DLD1 (cell line): ENCODE data around the gene MAP2K7.
"Not testable (repeated sequence)": the region's sequence is repeated elsewhere in the genome, so short reads cannot be mapped to it uniquely, and the experiment has no call there.

ENCODE experiments used
- in situ Hi-C: cut with HindIII; loops from 2 replicates; pipeline ENCODE4 v1.10.0; 2017; ENCODE audit warnings: low sequenced_read_pairs

Gene MAP2K7

DNA sequence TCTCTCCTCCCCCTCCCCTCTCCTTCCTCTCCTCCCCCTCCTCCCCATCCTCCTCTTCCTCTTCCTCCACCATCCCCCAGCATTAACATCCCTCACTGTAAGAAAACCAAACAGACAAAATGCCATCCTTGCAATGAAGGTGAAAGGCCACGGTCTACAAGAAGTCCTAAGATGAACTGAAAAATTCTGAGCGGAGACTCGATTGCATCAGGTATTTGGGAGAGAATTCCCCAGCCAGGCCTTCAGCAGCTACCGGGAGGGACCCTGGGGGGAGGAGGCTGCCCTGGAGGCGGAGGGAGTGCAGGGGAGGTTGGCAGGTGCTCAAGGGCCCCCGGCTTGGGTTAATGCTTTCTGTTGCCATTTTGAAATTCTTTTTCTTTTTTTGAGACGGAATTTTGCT is 49.9 kb downstream of the MAP2K7 start:
- in situ Hi-C loops = no loop called here

- in situ Hi-C loops = no loop called here
Observed at GRCh38 chr19:7955696-7956095, 52.0 kb downstream of the MAP2K7 start.

- in situ Hi-C loops = no loop called here
Observed at GRCh38 chr19:7959211-7959610, 55.5 kb downstream of the MAP2K7 start.

DNA sequence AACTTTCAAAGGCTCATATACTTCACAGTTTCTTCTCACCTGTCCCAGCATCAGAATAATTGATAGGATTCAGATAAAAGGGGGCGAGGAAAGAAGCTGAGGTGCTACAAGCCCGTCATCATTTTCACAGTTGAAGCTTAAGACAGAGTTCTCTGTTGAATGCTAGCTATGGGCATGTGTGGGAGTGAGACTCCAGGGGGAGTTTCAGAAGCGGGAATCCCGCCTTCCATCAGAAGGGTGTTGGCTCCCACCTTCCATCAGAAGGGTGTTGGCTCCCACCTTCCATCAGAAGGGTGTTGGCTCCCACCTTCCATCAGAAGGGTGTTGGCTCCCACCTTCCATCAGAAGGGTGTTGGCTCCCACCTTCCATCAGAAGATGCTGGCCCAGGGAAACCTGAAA is 57.4 kb downstream of the MAP2K7 start:
- in situ Hi-C loops = not testable (repeated sequence)

DNA sequence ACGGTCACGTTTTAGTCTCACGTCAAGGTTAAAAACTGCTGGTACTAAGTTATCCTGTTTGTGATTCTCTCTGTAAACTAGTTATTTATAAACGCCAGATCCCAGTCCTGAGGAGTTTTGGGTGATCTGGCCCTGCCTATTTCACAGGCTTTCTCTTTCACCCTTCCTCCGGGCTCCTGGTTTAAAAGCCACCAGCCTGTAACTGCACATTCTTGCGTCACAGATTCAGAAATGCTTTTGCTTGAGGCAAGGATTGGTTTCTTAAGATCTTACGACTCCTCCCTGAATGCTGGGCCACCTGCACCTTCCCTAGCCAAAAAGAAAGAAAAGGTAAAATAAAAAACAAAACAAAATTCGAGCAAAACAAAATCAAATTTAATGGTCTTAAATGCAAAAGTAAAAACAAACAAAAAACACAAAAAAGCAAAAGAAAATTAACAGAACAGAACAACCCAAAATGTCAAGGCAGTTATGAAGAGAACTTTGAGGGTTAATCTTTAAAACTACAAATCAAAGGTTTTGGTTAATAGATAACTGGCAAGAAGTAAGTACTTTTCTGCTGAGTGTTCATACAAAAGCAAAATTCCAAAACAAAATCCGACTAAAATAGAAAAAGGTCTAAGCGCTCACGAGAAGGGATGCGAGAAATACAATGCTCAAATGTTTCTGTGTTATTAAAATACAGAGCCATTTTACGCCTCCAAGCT is 58.4 kb downstream of the MAP2K7 start:
- in situ Hi-C loops = no loop called here

DNA sequence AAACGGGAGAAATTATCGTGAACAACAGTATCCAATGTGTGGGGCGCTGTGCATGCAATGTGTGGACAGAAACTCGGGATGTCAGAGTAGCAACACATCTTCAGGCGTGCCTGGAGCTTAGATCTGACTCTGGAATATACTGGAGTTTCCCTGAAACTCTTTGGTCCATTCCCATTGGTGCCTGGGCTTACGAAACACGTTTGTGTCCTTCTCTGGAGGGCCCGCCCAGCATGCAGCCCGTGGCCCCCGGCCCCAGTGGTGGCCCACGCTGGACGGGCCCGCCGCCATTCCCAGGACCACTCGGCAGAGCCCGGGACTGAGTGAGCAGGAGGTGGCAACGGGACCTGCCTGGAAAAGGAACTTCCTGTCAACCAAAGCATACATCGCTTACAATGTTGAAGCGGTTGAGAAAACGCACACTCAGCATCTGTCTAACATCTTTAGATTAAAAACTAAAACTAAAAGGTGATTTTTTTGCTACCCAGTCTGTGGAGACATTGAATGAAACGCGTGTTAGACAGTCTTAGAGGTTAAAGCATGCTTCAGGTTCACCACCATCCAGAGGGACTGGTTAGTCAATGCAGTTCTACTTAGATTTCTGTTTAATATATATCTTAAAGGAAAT is 59.1 kb downstream of the MAP2K7 start:
- in situ Hi-C loops = no loop called here

DNA sequence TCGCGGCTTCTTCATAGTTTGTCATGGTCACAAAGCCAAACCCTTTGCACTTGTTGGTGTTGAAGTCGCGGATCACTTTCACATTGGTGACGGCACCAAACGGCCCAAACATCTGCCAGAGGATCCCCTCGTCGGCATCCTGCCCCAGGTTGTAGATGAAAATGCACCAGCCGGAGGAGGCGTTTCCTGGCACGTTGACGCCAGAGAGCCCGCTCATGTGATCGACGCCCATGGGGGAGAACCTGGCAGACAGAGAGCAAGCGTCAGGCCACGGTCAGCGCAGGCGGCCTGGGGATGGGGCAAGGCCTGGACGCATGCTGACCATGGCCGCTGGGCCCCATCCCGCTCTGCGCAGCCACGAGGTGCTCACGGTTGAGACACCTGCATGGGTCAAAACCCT is 59.9 kb downstream of the MAP2K7 start:
- in situ Hi-C loops = no loop called here
